ENCODE measurements around the gene PCMTD2. TPM values are rescaled to one million over a fixed set of nuclear protein-coding genes. Genes with fewer than 3 reads are reported as not detected.
"Not testable (repeated sequence)": the region's sequence is repeated elsewhere in the genome, so short reads cannot be mapped to it uniquely, and the experiment has no call there.

The PCMTD2 gene
- total RNA-seq, 2 donors from 2014 or later, result 26.1 to 33.8 TPM

DNA sequence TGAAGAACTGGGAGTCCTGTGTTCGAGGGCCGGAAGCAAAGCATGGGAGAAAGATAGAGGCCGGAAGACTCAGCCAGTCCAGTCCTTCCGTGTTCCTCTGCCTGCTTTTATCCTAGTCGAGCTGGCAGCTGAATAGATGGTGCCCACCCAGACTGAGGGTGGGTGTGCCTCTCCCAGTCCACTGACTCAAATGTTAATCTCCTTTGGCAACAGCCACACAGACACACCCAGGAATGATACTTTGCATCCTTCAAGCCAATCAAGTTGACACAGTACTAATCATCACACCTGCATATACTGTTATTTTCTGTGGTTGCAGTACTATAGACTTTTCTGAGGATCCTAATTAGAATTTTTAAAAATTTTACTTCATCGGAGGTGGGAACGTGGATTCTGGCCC, 21.3 kb downstream of the PCMTD2 start:
- ATAC-seq (no peak), DNase-seq (no peak)
- intact Hi-C loops (cut with DNase I, micrococcal nuclease), result no loop called here

DNA sequence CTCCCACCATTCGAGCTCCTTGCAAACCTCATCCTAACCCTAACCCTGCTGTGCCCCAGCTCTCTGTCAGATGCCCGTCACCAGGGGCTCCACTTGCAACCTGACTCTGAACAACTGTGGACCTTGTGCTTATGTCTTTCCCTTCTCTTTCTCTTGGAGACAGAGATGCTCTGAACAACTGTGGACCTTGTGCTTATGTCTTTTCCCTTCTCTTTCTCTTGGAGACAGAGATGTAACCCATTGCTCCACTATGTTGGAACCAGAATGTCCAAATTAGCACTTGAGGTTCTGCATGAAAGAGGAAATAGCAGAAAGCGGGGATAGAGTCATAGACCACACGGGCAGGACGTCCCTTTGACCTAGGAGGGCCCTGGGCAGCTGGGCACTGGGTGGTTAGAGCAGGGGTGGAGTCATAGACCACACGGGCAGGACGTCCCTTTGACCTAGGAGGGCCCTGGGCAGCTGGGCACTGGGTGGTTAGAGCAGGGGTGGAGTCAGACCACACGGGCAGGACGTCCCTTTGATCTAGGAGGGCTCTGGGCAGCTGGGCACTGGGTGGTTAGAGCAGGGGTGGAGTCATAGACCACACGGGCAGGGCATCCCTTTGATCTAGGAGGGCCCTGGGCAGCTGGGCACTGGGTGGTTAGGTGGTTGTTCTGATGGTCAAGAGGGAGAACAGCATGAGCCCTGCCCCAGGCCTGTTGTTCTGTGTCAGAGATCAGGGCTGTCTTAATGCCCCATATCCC, 22.2 kb downstream of the PCMTD2 start:
- ATAC-seq (no peak), DNase-seq (no peak)
- intact Hi-C loops (cut with DNase I, micrococcal nuclease), result no loop called here

GRCh38 chr20:64278317-64278681, 22.8 kb downstream of the PCMTD2 start:
- intact Hi-C loops (cut with DNase I, micrococcal nuclease), result no loop called here

GRCh38 chr20:64279826-64280459, 24.4 kb downstream of the PCMTD2 start:
- DNase-seq (no peak), ATAC-seq (no peak)
- intact Hi-C loops (cut with DNase I, micrococcal nuclease), result no loop called here

More at GRCh38 chr20:64278317-64278681, 22.8 kb downstream of the PCMTD2 start:
- ATAC-seq, result no peak
- no peak for DNase-seq

- DNase-seq (no peak), ATAC-seq (no peak)
- intact Hi-C loops (cut with DNase I, micrococcal nuclease), result no loop called here
These were observed 24.9 kb downstream of the PCMTD2 start for GRCh38 chr20:64280460-64280843.

GRCh38 chr20:64283646-64284045, 28.1 kb downstream of the PCMTD2 start:
- ATAC-seq, result no peak
- intact Hi-C loops (cut with DNase I, micrococcal nuclease), result no loop called here
- DNase-seq, result no peak

- peak; percentile 52 to 61 for DNase-seq
- ATAC-seq, result peak; percentile 68
- intact Hi-C loops (cut with DNase I, micrococcal nuclease), result not testable (repeated sequence)
These were observed 30.3 kb downstream of the PCMTD2 start for GRCh38 chr20:64285579-64286446.

DNA sequence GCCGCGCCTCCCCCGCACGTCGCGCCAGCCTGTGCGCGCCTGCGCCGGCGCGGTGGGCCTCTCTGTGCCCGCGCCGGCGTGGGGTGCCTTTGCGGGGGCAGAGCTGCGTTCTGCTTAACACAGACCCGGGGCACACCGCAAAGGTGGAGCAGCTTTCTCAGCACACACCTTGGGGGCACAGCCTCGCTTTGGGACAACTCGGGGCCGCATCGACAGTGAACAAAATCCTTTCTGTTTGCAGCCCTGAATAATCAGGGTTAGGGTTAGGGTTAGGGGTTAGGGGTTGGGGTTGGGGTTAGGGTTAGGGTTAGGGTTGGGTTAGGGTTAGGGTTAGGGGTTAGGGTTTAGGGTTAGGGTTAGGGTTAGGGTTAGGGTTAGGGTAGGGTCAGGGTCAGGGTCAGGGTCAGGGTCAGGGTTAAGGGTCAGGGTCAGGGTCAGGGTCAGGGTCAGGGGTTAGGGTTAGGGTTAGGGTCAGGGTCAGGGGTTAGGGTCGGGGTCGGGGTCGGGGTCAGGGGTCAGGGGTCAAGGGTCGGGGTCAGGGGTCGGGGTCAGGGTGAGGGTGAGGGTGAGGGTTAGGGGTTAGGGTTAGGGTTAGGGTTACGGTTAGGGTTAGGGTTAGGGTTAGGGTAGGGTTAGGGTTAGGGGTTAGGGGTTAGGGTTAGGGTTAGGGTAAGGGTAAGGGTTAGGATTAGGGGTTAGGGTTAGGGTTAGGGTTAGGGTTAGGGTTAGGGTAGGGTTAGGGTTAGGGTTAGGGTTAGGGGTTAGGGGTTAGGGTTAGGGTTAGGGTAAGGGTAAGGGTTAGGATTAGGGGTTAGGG, 31.1 kb downstream of the PCMTD2 start:
- intact Hi-C loops (cut with DNase I, micrococcal nuclease); DNase-seq: not testable (repeated sequence)
- peak; percentile 44 for ATAC-seq

DNA sequence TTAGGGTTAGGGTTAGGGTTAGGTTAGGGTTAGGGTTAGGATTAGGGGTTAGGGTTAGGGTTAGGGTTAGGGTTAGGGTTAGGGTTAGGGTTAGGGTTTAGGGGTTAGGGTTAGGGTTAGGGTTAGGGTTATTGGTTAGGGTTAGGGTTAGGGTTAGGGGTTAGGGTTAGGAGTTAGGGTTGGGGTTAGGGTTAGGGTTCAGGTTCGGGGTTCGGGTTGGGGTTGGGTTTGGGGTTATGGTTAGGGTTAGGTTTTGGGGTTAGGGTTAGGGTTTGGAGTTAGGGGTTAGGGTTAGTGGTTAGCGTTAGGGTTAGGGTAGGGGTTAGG, 31.7 kb downstream of the PCMTD2 start:
- intact Hi-C loops (cut with DNase I, micrococcal nuclease); ATAC-seq; DNase-seq: not testable (repeated sequence)

GRCh38 chr20:64292167-64292566, 36.6 kb downstream of the PCMTD2 start:
- ATAC-seq; intact Hi-C loops (cut with DNase I, micrococcal nuclease); DNase-seq: not testable (repeated sequence)

DNA sequence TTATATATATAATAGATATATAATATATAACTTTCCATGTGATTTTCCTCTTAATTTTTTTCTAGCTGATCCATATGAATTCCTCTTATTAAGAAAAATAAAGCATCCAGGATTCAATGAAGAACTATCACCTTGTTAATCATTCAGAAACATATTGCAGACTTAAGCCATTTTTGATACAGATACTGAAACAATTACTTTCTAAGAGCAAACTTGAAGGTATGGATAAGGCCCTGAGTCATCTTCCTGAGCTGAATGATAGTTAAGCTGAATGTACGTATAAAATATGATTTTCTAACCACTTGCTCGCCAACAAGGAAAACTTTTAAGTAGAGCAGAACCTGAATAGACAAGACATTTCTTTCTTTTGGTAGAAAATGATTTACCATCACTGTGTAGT, 47.5 kb downstream of the PCMTD2 start:
- DNase-seq; intact Hi-C loops (cut with DNase I, micrococcal nuclease); ATAC-seq: not testable (repeated sequence)

DNA sequence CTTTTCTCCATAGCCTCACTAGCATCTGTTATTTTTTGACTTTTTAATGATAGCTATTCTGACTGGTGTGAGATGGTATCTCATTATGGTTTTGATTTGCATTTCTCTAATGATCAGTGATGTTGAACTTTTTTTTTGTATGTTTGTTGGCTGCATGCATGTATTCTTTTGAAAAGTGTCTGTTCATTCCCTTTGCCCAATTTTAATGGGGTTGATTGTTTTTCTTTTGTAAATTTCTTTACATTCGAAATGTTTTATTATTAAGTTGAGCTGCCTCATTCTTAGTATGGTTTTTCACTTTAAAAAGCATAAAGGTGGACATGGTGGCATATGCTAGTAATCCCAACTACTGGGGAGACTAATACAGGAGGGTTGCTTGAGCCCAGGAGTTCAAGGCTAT, 58.2 kb downstream of the PCMTD2 start:
- intact Hi-C loops (cut with DNase I, micrococcal nuclease); ATAC-seq; DNase-seq: not testable (repeated sequence)

DNA sequence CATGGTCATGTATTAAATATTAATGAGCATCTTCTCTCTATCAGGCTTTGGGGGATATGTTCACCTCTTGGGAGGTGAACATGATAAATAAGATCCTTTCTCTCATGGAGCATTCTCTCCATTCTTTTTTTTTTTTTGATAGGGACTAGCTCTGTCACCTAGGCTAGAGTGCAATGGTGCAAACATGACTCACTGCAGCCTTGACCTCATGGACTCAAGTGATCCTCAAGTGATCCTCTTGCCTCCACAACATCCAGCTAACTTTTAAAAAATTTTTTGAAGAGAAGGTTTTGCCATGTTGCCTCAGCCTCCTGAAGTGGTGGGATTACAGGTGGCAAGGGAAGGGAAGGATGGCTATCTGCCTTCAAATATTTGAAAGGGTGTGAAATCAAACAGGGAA, 59.8 kb downstream of the PCMTD2 start:
- ATAC-seq; DNase-seq; intact Hi-C loops (cut with DNase I, micrococcal nuclease): not testable (repeated sequence)

- DNase-seq; intact Hi-C loops (cut with DNase I, micrococcal nuclease); ATAC-seq: not testable (repeated sequence)
These were observed 60.3 kb downstream of the PCMTD2 start for GRCh38 chr20:64315884-64316283.

- ATAC-seq; intact Hi-C loops (cut with DNase I, micrococcal nuclease); DNase-seq: not testable (repeated sequence)
These were observed 61.0 kb downstream of the PCMTD2 start for GRCh38 chr20:64316415-64317083.

DNA sequence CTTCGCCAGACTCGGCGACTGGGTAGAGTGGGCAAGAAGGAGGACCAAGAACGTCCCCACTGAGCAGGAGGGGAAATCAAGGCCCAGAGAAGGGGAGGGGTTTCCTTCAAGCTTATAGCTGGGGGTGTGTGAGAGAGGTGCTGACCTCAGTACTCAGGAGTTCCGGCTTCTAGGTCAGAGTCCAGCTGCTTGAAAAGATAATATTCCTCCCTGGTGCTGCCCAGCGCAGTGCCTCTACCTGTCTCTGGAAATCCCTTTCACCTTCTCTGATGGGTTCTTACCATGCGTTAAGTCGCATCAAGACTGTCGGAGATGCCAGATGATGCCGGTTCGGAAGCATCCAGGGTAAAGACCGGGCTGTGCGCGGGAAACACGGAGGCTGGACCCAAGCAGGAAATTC, 61.8 kb downstream of the PCMTD2 start:
- intact Hi-C loops (cut with DNase I, micrococcal nuclease); DNase-seq; ATAC-seq: not testable (repeated sequence)

GRCh38 chr20:64318056-64318455, 62.5 kb downstream of the PCMTD2 start:
- ATAC-seq; intact Hi-C loops (cut with DNase I, micrococcal nuclease); DNase-seq: not testable (repeated sequence)
